ENCODE measurements around the gene ADCY5.

DNA sequence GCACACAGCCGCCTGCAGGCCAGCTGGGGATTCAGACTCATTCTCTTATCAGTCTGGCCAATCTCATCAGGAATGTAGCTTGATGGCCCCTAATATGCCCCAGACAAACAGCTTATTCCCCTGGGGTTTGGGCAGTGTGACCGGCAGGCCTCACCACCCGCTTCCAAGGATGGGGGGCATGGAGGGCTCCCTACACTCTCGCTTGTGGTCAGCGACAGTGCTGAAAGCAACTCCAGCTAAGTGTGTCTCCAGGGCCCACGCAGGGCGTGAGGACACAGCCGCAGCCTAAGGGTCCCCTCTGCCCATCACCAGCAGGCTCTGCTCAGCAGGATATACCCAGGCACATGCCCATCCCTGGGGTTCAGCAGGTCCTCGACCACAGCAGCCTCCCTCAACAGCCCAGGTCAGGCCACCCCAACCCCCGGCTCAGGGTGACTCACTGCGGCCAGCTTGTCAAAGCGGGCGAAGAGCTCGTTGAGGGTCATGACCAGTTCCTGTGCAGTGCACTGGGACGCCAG, 116.7 kb downstream of the ADCY5 start:
- no peak for TF ChIP-seq POLR2A (IDR thresholded peaks at IDR 0.05)
- TF ChIP-seq, protein P1, sequence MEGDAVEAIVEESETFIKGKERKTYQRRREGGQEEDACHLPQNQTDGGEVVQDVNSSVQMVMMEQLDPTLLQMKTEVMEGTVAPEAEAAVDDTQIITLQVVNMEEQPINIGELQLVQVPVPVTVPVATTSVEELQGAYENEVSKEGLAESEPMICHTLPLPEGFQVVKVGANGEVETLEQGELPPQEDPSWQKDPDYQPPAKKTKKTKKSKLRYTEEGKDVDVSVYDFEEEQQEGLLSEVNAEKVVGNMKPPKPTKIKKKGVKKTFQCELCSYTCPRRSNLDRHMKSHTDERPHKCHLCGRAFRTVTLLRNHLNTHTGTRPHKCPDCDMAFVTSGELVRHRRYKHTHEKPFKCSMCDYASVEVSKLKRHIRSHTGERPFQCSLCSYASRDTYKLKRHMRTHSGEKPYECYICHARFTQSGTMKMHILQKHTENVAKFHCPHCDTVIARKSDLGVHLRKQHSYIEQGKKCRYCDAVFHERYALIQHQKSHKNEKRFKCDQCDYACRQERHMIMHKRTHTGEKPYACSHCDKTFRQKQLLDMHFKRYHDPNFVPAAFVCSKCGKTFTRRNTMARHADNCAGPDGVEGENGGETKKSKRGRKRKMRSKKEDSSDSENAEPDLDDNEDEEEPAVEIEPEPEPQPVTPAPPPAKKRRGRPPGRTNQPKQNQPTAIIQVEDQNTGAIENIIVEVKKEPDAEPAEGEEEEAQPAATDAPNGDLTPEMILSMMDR (IDR thresholded peaks at IDR 0.05), result no peak
- no peak for TF ChIP-seq EP300 (IDR thresholded peaks at IDR 0.05)
